Measurements from ENCODE around the gene TOM1L2.
"Not testable (repeated sequence)": the region's sequence is repeated elsewhere in the genome, so short reads cannot be mapped to it uniquely, and the experiment has no call there.

The TOM1L2 gene

DNA sequence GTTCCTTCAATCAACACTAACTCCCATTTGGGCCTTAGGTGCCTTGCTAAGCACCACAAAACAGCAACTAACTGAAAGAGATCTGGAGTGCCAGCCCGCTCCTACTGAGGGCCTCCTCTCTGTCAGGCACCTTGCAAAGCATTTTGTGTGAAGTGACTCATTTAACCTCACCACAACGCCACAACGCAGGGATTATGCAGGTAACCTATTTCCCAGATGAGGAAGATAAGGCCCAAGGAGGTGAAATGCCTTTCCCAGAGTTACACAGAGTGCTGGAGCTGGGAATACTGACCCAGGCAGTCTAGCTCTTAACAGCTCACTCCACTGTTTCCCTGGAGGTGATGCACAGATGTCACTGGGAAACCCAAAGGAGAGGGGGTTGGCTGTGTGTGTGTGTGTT lies 33.3 kb upstream of the TOM1L2 start:
- no peak for TF ChIP-seq CTCF (IDR thresholded peaks at IDR 0.05; ENCODE audit: low read depth, low read length)
- DNase-seq (ENCODE audit: extremely low read depth, low read depth) = no peak

DNA sequence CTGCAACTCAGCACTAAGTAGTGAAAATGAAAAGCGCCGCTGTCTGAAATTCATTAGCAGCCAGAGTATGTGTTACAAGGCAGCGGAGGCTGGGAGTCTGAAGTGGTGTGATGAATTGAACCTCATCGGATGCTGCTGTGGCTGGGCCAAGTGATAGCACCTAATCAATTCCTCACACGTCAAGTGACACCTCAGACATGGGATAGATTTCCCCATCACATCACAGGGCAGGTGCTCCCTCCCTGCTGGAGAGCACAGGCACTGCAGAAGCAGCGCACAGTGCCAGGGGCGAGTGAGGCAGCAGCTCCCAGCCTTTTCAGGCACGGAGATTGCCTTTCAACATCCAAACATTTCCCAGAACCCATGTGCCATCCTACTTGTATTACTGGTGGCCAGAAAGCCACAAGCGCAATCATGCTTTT lies 32.7 kb upstream of the TOM1L2 start:
- no peak; the same call in 1 of the 2 replicates for TF ChIP-seq CTCF (IDR thresholded peaks at IDR 0.05; ENCODE audit: low read depth, low read length)
- no peak for DNase-seq (ENCODE audit: extremely low read depth, low read depth)

GRCh38 chr17:18004345-18004744 lies 32.1 kb upstream of the TOM1L2 start:
- DNase-seq (ENCODE audit: extremely low read depth, low read depth) = no peak

DNA sequence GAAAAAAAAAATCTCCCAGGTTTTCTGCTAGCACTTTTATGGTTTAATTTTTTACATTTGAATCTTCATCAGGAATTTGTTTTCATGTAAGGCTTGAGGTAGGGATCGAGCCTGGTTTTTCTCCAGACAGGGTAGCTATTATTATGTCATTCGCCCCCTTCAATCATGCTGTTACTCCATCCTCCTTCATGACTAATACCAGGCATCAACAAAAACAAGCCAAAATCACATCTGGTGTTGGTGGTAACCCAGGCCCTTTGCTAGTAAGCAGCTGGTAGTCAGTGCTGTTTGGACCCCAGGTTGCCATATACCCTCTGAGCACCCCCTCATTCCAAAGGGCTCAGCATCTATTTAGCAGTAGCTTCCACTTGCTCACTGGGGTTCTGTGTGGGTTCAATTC lies 30.0 kb upstream of the TOM1L2 start:
- no peak for DNase-seq (ENCODE audit: extremely low read depth, low read depth)

More at GRCh38 chr17:18004345-18004744, 32.1 kb upstream of the TOM1L2 start:
- no peak for TF ChIP-seq CTCF (IDR thresholded peaks at IDR 0.05; ENCODE audit: low read depth, low read length)

DNA sequence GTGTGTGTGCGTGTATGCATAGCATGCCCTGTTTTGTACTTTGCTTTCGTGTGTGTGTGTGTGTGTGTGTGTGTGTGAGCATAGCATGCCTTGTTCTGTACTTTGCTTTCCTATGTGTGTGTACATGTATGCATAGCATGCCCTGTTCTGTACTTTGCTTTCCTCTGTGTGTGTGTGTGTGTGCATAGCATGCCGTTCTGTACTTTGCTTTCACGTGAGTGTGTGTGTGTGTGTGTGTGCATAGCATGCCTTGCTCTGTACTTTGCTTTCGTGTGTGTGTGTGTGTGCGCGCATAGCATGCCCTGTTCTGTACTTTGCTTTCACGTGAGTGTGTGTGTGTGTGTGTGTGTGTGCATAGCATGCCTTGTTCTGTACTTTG lies 27.8 kb upstream of the TOM1L2 start:
- no peak for TF ChIP-seq CTCF (IDR thresholded peaks at IDR 0.05; ENCODE audit: low read depth, low read length)

More for the DNA sequence above, 30.0 kb upstream of the TOM1L2 start:
- TF ChIP-seq CTCF (IDR thresholded peaks at IDR 0.05; ENCODE audit: low read depth, low read length) = no peak

GRCh38 chr17:17999364-18000029 lies 27.3 kb upstream of the TOM1L2 start:
- no peak for TF ChIP-seq CTCF (IDR thresholded peaks at IDR 0.05; ENCODE audit: low read depth, low read length)
- no peak for DNase-seq (ENCODE audit: extremely low read depth, low read depth)

More for the DNA sequence above, 27.8 kb upstream of the TOM1L2 start:
- no peak for DNase-seq (ENCODE audit: extremely low read depth, low read depth)

- TF ChIP-seq CTCF (IDR thresholded peaks at IDR 0.05; ENCODE audit: low read depth, low read length) = no peak
- no peak for DNase-seq (ENCODE audit: extremely low read depth, low read depth)
These were observed 26.7 kb upstream of the TOM1L2 start for GRCh38 chr17:17998934-17999333.

DNA sequence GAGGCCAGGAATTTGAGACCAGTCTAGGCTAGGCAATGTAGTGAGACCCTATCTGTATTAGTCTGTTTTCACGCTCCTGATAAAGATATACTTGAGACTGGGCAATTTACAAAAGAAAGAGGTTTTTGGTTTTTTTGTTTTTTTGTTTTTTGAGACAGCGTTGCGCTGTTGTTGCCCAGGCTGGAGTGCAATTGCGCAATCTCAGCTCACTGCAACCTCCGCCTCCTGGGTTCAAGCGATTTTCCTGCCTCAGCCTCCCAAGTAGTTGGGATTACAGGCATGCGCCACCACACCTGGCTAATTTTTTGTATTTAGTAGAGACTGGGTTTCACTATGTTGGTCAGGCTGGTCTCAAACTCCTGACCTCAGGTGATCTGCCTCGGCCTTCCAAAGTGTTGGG lies 23.7 kb upstream of the TOM1L2 start:
- DNase-seq (ENCODE audit: extremely low read depth, low read depth) = not testable (repeated sequence)
